Left ventricle myocardium superior (tissue), 1 donor: ENCODE results near the gene VAMP3. TPM values are rescaled to one million over a fixed set of nuclear protein-coding genes. Genes with fewer than 3 reads are reported as not detected.
"Not testable (repeated sequence)": the region's sequence is repeated elsewhere in the genome, so short reads cannot be mapped to it uniquely, and the experiment has no call there.

Source experiments
- ATAC-seq: fragments of 200-7000 bp; cut with Tn5 transposase; one replicate; pipeline ENCODE4 v1.9.1; 2020; ENCODE audit warnings: mild to moderate bottlenecking, moderate library complexity
- DNase-seq: peaks from one replicate; pipeline ENCODE4 v3.0.0-alpha.2; 2020
- intact Hi-C: fragments of 100-400 bp; cut with micrococcal nuclease; formaldehyde crosslinking; loops from one replicate; pipeline ENCODE4 v1.11.0; 2022
- total RNA-seq: library from RNA; stranded (reverse); fragmentation: NEBNext Ultra II Directional; extraction: Animal tissue kit (Norgen Biotek cat#: 25700); gene quantifications from one replicate; pipeline ENCODE4 v1.2.1, GENCODE V29; 2021
- donor health status: DM: no; HTN: yes; CAD: no; lungs with severe emphysema.

Gene VAMP3
- total RNA-seq, 1 donor from 2014 or later, result 64.7 TPM

- ATAC-seq, result no peak
- no peak for DNase-seq
- intact Hi-C loops, result no loop called here
Observed at GRCh38 chr1:7760245-7760644, 10.9 kb upstream of the VAMP3 start.

GRCh38 chr1:7761103-7761502 lies 10.0 kb upstream of the VAMP3 start:
- ATAC-seq, result peak; percentile 34

DNA sequence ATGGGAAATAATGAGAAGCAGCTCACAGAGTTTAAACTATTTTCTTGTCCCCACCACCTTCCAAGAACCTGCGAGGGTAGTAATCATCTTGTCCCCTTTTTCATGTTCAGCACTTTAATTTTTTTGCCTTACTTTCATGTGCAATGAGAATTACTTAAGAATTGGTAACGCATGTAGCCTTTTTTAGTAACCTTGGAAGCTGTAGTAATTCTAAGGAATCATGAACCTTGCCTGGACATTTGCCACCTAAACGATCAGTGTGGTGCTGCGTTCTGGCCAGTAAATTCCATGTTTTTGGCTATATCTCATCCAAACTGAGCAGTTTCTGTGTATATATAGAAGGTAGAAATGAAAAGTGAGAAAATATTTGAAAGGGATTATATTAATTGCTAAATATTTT lies 3.9 kb upstream of the VAMP3 start:
- intact Hi-C loops, result no loop called here
- no peak for ATAC-seq
- DNase-seq, result no peak

More at GRCh38 chr1:7761103-7761502, 10.0 kb upstream of the VAMP3 start:
- DNase-seq, result no peak
- intact Hi-C loops, result no loop called here

- intact Hi-C loops, result no loop called here
- ATAC-seq (no peak), DNase-seq (no peak)
Observed at GRCh38 chr1:7768583-7768982, 2.5 kb upstream of the VAMP3 start.

DNA sequence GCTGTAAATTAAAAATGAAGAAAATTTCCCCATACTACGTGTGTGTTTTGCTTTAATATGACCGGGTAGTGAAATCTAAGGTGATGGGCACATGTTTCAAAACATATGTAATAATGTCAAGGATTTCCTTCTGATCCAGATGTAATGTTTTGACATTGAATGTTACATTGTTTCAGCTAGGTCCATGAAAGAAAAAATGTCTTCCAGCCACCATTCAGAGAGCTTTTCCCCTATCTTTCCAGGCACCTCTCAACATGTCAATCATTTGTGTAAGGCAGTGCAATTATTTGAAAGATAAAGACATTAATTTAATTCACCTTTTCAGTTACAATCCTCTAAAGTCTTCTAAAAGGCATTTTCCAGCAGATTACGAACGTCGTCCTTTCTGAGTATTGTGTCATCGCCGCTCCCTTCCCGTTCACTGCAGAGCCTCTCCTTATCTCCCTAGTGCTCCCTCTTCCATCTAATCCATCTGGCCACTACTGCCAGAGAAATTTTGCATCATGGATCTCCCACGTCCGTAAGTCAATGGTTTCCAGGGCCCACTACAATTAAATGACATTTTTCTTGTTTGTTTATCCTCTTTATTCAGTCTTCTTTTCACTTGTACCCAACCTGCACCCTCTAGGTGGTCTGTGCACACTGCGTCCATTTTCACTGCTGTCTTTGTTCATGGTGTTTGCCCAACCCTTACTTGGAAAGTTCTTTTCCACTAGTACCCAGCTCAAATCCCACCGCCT lies 1.3 kb upstream of the VAMP3 start:
- ATAC-seq, result no peak

GRCh38 chr1:7770669-7770996 lies 463 bp upstream of the VAMP3 start:
- intact Hi-C loops, result no loop called here
- peak; percentile 38 for ATAC-seq
- no peak for DNase-seq

More for the DNA sequence above, 1.3 kb upstream of the VAMP3 start:
- intact Hi-C loops, result no loop called here
- DNase-seq, result no peak

GRCh38 chr1:7771823-7772299 lies 765 bp downstream of the VAMP3 start:
- ATAC-seq (no peak), DNase-seq (no peak)
- intact Hi-C loops, result no loop called here

GRCh38 chr1:7777591-7777990 lies 6.5 kb downstream of the VAMP3 start:
- ATAC-seq (no peak), DNase-seq (no peak)
- intact Hi-C loops, result no loop called here

DNA sequence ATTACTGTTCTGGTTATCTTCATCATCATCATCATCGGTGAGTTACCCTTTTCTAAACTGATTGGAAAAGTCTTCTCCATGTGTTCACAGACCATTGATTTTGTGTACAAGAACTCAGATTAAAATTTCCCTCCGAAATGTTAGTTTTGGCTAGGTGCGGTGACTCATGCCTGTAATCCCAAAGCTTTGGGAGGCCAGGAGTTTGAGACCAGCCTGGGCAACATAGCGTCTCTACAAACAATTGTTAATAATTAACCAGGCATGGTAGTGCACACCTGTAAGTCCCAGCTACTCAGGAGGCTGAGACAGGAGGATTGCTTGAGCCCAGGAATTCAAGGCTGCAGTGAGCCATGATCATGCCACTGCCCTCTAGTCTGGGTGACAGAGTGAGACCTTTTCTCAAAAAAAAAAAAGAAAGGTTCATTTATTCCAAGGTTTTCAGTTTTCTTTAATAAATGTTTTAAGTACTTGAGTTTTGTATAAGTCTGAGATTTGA lies 7.1 kb downstream of the VAMP3 start:
- intact Hi-C loops, result no loop called here
- no peak for ATAC-seq
- DNase-seq, result no peak

- intact Hi-C loops, result no loop called here
- DNase-seq (no peak), ATAC-seq (no peak)
Observed at GRCh38 chr1:7780976-7781375, 9.9 kb downstream of the VAMP3 start.

DNA sequence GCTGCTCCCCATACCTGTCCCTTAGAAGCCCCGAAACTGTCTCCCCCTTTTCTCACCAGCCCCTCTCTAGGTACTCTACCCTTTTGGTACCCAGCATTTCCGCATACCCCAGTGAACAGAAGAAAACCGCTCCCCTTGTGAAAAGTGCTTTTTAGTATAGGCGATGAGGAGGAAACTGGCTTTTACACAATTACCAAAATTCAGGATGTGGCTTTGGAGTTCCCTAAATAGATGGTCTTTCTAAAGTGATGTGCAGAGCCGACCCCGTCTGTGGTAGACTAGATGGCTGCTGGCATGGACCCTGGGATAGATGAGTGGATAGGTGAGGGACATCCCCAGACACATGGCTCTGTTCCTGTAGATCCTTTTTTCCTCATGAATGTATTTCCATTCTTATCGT lies 10.4 kb downstream of the VAMP3 start:
- DNase-seq, result no peak
- intact Hi-C loops, result no loop called here
- no peak for ATAC-seq

GRCh38 chr1:7781923-7782495 lies 10.9 kb downstream of the VAMP3 start:
- no peak for ATAC-seq
- intact Hi-C loops, result no loop called here
- DNase-seq, result no peak

GRCh38 chr1:7783178-7783711 lies 12.1 kb downstream of the VAMP3 start:
- intact Hi-C loops, result no loop called here
- ATAC-seq (peak; percentile 78), DNase-seq (peak; percentile 89)

- intact Hi-C loops, result no loop called here
Observed at GRCh38 chr1:7783826-7784491, 12.9 kb downstream of the VAMP3 start, which contains the start of gene PER3. TSS of gene PER3 (plus strand) at chr1:7784291. CDS start at chr1:7784878, 587 bp downstream.

DNA sequence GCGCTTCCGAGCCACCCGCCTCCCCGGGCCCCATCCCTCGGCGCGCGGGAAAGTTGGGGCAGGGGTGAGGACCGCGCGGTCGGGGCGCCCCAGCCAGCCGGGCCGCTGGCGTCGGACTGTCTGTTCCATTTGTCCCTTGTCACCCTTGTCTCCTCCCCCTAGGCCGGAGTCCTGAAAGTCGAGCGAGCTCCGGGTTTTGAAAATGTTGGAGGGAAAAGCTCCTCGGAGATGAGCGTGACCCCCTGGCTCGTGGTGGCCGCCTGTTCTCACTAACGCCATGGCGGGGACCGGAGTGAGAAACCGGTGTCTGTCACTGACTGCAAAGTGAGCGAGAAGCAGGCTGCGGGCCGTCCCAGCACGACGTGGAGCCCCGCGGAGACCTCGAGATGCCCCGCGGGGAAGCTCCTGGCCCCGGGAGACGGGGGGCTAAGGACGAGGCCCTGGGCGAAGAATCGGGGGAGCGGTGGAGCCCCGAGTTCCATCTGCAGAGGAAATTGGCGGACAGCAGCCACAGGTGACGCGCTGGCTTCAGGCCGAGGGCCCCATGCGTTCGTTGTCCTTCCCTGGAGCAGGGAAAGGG lies 13.5 kb downstream of the VAMP3 start:
- DNase-seq (no peak), ATAC-seq (peak; percentile 14)
- intact Hi-C loops, result no loop called here

More at GRCh38 chr1:7783826-7784491, 12.9 kb downstream of the VAMP3 start, which contains the start of gene PER3:
- ATAC-seq (peak; percentile 93), DNase-seq (peak; percentile 99)

DNA sequence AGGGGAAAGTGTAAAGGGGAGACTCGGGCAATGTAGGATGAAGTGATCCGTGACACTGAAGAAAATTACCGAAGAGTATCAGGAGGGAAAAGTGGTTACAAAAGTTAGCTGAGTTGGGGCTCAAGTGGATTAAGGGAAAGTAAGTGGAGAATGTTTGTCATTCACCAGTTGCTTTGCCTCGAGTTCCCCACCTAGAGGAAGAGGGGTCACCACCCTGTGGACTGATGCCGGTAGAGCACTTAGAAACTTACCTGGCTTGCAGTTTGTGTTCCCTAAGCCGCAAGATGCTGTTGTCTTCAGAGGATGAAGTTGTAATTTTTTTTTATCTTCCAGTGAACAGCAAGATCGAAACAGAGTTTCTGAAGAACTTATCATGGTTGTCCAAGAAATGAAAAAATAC lies 14.0 kb downstream of the VAMP3 start:
- DNase-seq (no peak), ATAC-seq (no peak)
- intact Hi-C loops, result no loop called here

DNA sequence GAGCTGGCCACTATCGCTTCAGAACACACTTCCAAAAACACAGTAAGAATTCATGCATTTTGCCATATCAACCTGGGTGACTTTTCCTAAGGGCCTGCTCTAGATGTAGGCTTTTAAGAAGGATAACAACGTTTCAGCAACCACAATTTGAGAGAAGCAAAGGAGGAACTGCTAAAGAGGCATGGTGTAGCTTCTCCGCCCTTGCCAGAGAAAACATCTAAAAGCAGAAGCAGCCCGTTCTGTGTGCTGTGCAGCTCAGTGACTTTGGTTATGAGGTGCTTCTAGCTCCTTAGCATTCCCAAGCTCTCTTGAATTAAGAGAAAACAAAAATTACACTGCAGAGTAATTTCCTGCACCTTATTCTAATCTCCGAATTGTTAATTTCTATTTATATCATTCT lies 15.7 kb downstream of the VAMP3 start:
- no peak for DNase-seq
- no peak for ATAC-seq
- intact Hi-C loops, result no loop called here

GRCh38 chr1:7789828-7790227 lies 18.7 kb downstream of the VAMP3 start:
- no peak for ATAC-seq
- intact Hi-C loops, result no loop called here
- DNase-seq, result no peak

- intact Hi-C loops, ATAC-seq, DNase-seq: not testable (repeated sequence)
Observed at GRCh38 chr1:7791027-7791426, 19.9 kb downstream of the VAMP3 start.

GRCh38 chr1:7795406-7795805 lies 24.3 kb downstream of the VAMP3 start:
- no peak for DNase-seq
- intact Hi-C loops, result no loop called here
- no peak for ATAC-seq
